Stimulated activated CD8-positive, alpha-beta memory T cell treated with anti-CD3 and anti-CD28 coated beads, Interleukin-7, amount 100 ng/mL, for 24 hours (primary cell): ENCODE results near the gene ZNRF3.

Experiments used
- DNase-seq: peaks from one replicate; pipeline ENCODE4 v3.0.0-alpha.2; 2020; ENCODE audit warnings: low read depth

ZNRF3 gene

DNA sequence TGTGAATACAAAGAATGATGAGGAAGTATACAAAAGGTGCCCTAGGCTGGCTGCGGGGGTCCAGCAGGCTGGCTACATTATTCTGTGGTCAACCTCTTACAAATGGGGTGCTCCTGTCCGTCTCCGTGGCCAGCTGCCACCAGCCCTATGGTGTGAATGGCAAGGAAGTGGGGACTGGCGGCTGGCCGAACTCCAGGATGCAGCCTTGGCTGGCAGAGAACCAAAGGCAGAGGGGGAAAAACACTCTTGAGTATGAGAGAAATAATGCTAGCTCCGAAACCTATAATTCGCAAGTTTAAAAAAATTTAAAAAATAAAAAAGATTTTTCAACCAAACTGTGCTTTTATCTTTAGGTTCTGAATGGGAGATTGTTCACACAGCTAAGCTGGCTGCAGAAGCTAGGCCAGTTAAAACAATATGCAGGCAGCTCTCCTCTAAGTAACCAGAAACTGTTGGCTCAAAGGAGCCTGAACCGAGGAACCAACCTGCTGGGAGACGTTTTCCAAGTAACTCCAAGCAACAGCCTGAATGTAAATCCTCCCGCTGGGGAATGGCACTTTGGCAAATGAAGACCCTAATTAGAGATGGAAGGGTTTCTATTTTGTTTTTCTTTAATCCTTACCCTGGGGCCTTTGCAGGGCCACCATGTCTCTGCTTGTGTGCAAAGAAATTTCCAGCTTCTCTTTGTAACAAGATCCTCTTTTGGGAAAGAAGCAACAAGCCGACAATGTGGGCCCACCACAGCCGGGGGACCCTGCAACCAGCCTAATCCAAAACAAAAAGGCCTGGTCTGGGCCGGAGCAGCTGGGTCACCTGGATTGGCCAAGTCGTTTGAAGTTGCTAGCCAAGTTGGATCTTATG is 128.1 kb downstream of the ZNRF3 start:
- DNase-seq = no peak

DNA sequence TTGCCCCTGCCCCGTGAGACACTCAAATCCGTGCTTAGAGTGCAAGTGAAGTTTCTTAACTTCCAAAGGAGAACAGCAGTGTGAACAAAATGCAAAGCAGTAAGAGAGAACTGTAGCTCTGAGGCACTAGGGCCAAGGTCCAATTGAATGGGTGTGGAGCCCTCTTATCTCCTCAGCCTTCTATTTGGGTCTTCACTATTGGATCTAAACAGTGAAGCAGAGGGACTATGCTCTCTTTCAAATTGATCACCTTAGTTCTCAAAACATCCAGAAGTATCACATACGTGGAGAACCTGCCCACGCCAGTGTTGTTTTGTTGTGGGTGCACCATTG is 128.7 kb downstream of the ZNRF3 start:
- no peak for DNase-seq

DNA sequence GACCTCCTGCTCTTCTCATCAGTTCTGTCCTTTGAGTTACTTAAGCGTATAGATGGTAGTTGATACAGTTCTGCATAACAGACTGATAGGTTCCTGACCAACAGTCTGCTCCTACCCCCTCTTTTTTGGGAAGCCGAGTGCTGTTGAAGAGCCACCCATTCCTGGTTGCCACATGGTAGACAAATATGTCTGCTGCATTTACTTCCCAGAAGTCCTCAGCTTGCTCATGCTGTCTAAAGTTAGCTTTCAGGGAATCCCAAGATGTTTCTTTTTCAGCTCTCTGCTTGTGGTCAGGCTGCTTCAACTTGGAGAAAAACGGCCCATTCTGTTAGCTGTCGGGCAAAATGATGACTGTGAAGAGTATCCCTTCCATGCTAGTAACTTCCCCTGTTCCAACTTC is 129.6 kb downstream of the ZNRF3 start:
- no peak for DNase-seq

DNA sequence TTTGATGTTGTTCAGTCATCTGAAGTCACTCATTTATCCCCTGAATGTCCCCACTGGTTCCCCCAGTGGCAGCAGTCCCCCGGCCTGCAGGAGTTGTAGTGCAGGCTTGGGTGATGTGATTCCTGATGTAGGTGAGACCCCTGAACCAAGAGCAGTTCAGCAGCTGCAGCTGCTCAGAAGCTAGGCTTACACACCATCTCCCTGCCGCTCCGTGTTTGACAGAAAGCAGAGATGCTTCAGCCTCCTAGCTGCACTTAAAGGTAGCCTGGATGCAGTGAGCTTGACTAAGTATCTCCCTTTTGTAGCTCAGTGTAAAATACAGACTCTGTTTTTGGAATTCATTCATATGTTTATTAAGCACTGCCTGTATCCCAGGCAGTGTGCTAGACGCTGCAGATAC is 130.9 kb downstream of the ZNRF3 start:
- no peak for DNase-seq

DNA sequence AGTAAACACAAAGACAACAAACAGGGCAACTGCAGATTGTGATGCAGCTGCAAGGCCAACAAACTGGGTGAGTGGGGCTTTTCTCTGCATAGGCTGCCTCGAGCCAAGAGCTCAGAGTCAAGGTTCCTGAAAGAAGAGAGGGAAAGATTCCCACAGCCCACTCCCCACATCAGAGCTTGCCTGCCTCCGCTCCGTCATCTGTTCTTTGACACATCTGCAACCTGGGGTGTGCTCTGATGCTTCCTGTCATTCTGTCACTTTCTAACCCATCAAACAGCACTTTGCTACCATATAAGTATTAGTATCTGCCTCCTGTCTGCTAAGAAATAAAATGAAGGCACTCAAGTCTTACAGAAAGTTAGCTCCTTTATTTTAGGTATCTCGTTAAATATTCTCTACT is 131.4 kb downstream of the ZNRF3 start:
- DNase-seq = no peak

DNA sequence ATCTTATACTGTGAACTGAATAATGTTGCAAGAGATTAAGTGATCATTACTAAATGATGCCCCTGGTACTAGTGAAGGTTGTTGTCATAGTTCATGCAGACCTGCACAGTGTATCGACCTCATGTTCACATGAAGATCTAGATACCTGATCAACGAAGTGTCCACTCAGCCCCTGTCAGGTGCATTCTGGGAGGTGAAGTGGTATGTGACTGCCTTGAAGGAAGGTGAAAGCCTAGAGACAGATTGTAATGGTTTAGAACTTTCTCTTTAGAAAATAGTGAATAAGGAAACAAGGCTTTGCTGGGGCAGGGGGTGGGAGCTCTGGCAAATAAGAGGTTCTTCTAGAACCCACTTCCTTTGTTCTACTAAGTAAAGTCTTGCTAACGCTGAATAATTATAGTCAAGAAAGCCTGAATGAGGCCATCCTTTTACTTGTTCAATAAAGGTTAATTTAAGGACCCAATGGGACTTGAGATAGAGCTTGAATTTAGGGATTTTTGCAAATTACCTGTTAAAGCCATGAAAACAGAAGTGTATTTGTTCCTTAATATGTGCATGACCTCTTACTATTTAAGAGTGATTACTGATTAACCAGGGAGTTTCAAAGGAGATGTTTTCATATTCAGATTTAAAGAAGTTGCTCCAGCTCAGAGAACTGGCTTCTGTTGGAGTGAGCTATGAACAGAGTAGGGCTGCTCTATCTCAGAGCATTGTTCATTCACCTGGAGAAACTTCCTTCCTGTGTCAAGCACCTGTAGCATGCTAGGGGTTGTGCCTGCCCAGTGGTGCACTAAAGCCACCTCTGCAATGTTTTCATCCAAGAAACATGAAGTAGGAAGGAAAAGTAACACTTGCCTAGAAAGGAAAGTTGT is 132.9 kb downstream of the ZNRF3 start:
- DNase-seq = no peak

DNA sequence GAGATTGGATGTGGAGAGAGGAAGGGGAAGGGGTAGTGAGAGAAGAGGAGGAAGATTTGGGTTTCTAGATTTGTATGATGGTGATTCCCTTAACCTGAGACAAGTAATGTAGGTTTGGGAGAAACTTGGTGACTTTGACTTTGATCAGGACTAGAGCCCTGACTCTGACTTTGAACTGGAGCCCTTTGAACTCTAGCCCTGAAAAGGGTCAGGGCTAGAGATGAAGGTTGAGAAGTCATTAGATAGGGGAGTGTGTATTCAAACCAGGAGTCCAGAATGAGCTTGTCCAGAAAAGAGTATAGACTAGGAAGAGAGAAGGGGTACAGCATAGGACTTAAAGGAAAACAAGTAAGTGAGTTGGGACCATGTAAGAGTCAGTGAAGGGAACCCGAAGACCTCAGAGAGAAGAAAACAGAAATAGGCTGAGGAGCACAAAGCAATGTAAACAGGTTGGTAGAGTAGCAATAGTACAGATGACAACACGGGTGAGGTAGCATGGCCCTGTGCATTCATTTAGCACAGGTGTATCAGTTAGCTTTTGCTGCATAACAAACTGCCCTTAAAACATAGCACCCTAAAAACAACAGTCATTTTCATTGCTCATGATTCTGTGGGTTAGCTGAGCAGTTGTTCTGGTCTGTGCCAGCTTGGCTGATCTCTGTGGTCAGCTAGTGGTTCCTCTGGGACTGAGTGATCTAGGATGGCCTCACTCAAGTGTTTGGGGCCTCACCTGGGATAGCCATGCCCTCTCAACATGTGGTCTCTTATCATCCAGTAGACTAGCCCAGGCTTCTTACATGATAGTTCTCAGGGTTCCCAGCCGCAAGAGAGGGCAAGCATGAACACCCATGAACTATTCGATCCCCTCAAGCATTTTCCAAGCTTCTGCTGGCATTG is 135.2 kb downstream of the ZNRF3 start:
- no peak for DNase-seq

DNA sequence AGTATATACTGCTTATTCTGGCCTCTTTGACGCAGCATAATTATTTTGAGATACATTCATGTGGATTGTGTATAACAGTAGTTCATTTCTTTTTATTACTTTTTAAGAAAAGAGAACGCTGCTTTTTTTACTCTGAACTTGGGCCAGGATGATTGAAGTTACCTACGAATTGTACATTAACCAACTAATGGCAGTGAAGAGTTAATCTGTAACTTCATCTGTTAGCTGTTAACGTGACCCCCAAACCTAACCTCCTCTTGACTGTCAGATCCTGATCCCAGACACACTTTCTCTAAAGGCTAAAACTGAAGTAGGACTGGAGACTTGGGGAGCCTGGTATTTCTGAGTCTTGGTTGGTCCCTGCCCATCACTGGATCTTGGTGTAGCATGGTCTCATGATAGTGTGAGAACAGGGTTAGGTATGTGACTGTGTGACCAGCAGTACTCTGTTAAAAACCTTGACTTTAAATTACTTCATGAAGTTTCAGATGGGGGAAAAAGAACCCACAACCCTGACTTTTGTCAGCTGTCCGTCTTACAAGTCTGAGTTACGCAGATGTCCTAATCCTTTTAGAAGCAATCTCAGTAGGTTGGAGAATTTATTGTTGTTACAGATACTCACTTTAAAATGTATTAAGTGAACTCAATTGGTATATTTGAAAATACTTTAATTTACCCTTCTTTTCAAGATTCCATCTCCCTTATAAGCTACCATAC is 138.9 kb downstream of the ZNRF3 start:
- no peak for DNase-seq

DNA sequence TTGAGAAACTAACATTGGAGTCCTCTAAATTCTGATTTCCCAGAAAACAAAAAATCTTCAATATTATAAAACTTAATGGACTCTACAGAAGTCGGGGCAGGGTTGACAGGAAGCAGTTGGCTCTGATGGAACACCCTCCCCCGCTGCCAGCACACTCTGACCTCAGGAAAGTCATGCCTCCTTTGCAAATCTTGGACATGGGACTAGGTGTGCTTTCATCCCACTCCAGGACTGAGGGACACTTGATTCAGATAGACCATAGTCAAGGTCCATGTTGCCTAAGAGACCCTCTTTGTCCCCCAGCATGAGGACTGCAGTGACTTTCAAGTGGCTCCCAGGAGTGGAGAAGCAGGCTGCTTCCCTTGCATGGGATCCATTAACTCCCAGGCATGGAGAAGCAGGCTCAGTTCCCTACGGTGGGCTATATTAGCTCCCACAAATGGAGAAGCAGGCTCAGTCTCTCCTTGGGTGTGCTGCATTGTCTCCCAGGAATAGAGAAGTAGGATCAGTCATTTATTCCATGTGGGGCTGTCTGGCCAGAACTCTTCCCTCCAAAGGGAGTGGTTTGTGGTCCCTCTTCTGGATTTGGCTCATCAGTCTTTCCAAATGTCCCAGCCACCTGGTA is 139.9 kb downstream of the ZNRF3 start:
- no peak for DNase-seq

DNA sequence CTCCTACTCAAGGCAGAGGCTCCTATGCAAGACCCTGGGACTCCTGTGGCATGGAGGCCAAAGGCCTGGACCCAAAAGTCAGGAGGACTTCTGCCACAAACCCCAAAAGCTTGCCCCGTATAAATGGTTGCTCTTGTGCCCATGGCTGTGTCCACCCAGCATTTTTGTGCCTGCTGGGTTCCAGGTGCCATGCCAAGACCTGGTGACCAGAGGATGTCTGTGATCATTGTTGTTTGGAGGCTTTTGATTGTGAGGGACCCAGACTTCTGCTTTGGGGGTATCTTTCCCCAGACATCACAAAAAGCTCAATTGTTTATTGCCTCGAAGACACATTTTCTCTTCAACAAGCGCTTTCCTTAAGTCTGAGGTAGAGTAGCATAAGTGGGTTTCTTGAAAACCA is 143.2 kb downstream of the ZNRF3 start:
- DNase-seq = no peak

DNA sequence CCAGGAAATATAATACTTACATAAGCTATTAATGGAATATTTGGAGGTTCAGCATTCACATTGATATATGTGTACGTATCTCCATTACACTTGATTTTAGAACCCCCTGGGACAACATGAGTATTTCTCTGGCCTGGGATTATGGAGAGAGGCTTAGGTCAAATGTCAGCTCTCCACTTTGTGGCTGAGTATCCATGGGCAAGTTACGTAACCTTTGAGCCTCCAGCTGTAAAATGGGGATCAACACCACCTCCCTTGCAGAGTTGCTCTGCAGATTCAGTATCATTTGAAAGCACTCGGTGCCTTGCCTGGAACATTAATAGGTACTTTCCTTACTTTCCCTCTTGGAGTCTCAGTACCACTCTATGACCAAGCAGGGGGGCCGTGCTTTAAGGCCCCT is 145.1 kb downstream of the ZNRF3 start:
- no peak for DNase-seq

DNA sequence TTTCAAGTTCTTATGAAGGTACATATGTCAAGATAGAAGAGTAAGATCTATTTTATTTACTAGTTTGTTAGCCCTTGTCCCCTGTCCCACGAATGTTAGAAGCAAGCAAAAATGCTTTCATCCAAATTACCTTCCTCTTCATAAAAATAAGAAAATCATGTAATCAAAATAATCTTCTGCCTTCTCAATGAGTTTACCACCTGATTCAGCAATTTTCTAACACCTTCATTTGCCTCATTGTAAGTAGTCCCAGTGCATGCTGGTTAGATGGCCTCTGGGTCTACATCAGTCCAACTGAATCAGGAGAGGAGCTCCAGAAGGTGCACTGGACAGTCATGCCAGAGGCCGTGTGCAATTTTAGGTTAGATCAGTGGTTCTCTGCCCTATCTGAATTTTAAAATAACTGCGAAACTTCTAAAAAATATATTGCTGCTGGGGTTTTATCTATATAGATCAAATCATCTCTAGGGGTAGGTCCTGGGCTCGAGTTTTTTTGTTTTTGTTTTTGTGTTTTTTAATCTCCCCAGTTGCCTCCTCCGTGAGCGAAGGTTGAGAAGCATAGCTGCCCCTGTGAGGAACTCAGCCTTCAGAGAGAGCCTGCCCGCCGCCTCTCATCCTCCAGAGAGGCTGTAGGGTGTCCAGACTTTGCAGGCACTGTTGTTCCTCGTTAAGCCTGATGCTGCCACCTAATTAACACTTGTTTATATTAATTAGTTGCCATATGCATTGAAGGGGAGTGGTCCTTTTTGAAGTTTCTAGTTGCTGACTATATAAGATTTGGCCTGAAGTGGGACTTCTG is 146.0 kb downstream of the ZNRF3 start:
- DNase-seq = no peak

DNA sequence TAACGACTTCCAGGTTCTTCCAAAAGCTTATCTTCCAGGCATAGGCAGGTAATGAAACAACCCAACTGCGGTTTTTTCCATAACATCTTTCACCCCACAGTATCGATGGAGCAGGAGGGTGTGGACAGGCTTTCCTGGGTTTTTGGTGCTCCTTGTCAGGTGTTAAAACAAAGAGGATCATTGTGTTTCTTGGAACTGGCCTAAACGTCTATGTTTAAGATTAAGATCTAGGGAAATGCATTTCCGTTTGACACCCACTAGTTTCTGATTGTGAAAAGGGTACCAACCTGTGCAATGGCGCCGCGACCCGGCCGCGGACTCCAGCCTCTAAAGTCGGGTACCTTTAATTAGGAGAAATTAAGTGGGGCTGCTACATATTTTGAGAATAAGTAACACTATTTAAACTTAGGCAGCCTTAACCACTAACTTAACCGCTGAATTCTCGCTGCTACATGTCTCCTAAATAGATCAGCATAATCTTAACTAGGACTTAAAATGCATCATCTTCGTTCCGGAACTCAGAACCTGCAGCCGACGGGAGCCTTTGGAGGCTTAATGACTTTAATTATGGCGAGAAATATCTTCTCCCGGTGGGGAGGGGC is 146.7 kb downstream of the ZNRF3 start:
- no peak for DNase-seq

DNA sequence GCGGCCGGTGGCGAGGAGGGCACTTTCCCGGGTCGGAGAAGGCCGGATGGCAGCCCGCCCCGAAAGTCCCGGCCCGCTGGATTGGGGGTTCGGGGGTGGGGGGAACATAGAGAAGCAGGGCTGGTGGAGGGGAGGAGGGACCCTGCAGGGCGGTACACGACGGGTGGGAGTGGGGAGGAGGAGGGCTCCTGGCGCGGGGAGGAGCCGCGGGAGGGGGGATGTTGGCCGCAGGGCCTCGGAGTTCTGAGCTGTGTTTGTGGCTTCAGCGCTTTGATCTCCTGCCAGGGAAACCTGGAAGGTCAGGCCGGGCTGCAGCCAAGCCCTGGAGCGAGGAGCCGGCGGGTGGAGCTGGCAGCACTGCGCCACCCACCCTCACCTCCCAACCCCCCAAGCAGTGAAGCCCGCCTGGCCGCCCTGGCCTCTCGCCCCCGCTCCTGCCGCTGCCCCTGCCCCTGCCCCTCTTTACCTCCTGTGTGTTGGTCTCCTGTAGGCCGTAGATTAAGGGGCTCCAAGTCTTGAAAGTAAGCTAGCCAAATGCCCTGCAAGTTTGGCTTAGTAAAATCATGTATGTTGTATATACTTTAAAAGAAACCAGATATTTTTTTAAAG is 147.3 kb downstream of the ZNRF3 start:
- DNase-seq = no peak

DNA sequence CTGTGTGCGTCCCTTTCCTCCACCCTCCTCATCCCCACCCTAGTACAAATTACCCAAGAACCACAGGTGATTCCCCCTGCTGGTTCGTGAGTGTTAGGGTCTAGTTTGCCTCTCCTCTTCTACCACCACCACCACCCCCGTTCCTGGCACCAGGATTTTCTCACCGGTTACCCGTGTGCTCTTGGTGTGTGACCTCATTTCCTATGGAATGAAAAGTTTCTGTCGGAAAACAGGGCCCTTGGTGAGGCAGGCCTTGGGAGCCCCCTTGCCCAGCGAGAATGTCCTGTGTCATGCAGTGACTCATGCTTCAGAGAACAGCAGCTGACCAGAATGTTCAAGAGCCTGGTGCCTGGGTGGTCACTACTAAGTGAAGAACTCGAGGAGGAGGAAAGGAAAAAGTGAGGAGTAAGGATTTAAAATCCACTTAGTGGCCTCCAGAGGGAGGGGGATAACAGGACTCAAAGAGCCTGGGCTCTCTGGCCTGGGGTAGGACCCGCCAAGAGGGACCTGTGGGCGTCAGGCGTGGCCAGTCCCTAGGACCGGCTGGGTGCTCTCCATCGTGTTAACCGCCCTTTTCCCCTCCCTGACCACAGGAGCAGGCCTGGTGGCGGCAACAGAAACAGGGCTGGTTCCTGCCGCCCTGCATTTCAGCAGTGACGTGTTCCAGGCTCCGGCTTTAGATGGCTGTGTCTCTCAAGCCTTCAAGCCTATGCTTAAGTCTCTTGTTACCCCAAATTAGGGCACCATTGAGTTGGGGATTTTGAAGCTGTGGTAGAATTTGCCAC is 148.0 kb downstream of the ZNRF3 start:
- no peak for DNase-seq

DNA sequence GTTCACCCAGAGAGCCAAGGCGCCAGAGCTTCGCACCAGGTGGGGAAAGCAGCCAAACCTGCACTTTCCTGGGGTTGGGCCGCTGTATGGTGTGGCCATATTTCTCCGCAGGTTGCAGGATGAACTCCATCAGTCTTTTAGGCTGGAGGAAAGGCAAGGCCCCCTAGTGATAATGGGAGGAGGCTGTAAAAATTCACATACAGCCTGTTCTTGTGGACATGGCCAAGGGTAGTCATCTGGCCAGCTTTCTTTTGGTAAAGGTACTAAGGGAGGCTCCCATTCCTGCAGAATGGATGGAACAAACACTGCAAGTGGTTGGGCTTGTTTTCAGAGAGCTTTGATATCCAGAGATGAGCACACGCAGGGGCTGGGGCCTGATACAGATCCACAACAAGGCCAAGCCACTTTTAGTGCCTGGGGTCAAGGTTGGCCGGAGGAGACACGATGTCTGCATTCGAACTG is 148.7 kb downstream of the ZNRF3 start:
- no peak for DNase-seq

DNA sequence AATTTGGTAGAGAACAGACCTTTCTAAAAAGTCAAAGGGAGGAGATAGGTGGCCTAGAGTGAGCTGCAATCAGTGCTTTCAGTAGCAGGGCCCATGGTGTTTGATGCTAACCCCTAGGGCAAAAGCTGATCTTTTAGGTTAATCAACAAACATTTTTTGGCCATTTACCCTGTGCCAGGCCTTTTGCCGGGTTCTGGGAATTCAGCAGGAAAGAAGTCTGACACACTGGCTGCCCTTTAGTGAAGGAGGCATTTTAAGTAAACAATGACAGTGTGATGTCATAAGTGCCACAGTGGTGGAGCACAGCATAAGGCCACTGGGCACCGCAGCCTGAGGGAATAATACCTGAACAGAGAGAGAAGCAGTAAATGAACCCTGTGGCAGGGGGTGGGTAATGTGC is 149.2 kb downstream of the ZNRF3 start:
- no peak for DNase-seq

DNA sequence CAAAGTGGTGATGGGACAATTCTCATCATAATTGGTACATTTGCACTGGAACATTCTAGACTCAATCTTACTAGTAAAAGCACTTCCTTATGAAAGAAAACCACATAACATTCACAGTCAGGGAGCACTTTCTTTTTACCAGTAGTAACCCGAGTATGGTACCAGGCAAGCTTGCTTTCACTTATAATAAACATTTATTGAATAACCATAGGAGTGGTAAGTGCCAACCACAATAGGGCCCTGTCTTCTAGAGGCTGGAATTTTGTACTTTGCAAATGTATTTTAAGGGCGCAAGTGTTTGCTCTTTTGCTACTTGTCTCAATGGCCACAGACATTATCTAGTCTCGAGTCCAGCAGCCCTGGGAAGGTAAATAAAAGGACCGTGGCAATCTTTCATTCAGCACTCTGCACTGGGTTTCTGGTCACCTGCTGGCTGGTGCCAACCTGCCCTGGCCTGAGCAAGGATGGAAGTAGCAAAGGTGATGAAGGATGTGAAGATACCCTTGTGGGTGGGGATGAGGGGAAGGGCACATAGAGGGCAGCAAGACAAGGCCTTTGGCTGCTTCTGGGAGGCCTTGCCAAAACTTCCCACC is 154.1 kb downstream of the ZNRF3 start:
- DNase-seq = no peak
